ENCODE measurements around the gene CFAP100. TPM values are rescaled to one million over a fixed set of nuclear protein-coding genes. Genes with fewer than 3 reads are reported as not detected.

Gene CFAP100
- total RNA-seq, 3 donors from 2014 or later (not counting 1 experiment from before 2014, with no cell fraction given) = not detected

GRCh38 chr3:126485956-126486355 lies 91.2 kb downstream of the CFAP100 start:
- intact Hi-C loops (cut with micrococcal nuclease) = no loop called here
- ATAC-seq = no peak
- WGBS (ENCODE audit: insufficient coverage) = 96% methylated on average over 9 of the region's 9 CpGs
- no peak overlapping the region for H3K27ac Mint-ChIP-seq
- H3K9me3 Mint-ChIP-seq = no peaks in the 10 kb centered on the region
- Histone ChIP-seq H3K9me3 (ENCODE audit: control insufficient read depth, insufficient read depth, low read length) (no peaks in the 10 kb centered on the region), H3K36me3 (ENCODE audit: control insufficient read depth, insufficient read depth, low read length) (no peaks in the 10 kb centered on the region), H3K27ac (ENCODE audit: low read length) (no peak overlapping the region), H3K4me1 (ENCODE audit: control insufficient read depth, insufficient read depth, low read length) (peaks cover 13% of the 10 kb centered on the region), H3K27me3 (ENCODE audit: control insufficient read depth, insufficient read depth, low read length) (no peaks in the 10 kb centered on the region), H3K4me3 (ENCODE audit: low read length) (no peak overlapping the region)
- no peak overlapping the region for H3K4me3 Mint-ChIP-seq
- H3K27me3 Mint-ChIP-seq (ENCODE audit: low read depth in 2 of 2) = no peaks in the 10 kb centered on the region
- H3K4me1 Mint-ChIP-seq = peaks cover 0 to 12% of the 10 kb centered on the region in 2 donors
- TF ChIP-seq, protein P1, sequence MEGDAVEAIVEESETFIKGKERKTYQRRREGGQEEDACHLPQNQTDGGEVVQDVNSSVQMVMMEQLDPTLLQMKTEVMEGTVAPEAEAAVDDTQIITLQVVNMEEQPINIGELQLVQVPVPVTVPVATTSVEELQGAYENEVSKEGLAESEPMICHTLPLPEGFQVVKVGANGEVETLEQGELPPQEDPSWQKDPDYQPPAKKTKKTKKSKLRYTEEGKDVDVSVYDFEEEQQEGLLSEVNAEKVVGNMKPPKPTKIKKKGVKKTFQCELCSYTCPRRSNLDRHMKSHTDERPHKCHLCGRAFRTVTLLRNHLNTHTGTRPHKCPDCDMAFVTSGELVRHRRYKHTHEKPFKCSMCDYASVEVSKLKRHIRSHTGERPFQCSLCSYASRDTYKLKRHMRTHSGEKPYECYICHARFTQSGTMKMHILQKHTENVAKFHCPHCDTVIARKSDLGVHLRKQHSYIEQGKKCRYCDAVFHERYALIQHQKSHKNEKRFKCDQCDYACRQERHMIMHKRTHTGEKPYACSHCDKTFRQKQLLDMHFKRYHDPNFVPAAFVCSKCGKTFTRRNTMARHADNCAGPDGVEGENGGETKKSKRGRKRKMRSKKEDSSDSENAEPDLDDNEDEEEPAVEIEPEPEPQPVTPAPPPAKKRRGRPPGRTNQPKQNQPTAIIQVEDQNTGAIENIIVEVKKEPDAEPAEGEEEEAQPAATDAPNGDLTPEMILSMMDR (IDR thresholded peaks at IDR 0.05) = no peak
- no peak for DNase-seq
- no peaks in the 10 kb centered on the region for H3K36me3 Mint-ChIP-seq

Other genes starting within 250 kb of the CFAP100 start
- gene ALDH1L1, start 214.3 kb upstream of the CFAP100 start, total RNA-seq = not detected
- under 1 TPM; 0.23 to 0.38 (median 0.36) TPM for gene KLF15, start 37.5 kb upstream of the CFAP100 start, total RNA-seq
- gene ZXDC, start 81.0 kb downstream of the CFAP100 start, total RNA-seq = 10 to 100 TPM; 56.1 to 70.2 (median 68.4) TPM
- gene UROC1, start 122.9 kb downstream of the CFAP100 start, total RNA-seq = not detected
- under 1 TPM in 2 of 3 donors, not detected in 1; 0.19 to 0.20 TPM for gene CHST13, start 129.2 kb downstream of the CFAP100 start, total RNA-seq
- not detected for gene C3orf22, start 164.0 kb downstream of the CFAP100 start, total RNA-seq

All from natural killer cell (primary cell).